NCI-H187 treated with DMSO at 0.1 percent for 48 hours (cell line): ENCODE results near the gene MCF2L2.
"Not testable (repeated sequence)": the region's sequence is repeated elsewhere in the genome, so short reads cannot be mapped to it uniquely, and the experiment has no call there.

Experiments
- DNase-seq: peaks from one replicate; lab custom pipeline; 2025; lab: John Stamatoyannopoulos, UW

Gene MCF2L2, protein sequence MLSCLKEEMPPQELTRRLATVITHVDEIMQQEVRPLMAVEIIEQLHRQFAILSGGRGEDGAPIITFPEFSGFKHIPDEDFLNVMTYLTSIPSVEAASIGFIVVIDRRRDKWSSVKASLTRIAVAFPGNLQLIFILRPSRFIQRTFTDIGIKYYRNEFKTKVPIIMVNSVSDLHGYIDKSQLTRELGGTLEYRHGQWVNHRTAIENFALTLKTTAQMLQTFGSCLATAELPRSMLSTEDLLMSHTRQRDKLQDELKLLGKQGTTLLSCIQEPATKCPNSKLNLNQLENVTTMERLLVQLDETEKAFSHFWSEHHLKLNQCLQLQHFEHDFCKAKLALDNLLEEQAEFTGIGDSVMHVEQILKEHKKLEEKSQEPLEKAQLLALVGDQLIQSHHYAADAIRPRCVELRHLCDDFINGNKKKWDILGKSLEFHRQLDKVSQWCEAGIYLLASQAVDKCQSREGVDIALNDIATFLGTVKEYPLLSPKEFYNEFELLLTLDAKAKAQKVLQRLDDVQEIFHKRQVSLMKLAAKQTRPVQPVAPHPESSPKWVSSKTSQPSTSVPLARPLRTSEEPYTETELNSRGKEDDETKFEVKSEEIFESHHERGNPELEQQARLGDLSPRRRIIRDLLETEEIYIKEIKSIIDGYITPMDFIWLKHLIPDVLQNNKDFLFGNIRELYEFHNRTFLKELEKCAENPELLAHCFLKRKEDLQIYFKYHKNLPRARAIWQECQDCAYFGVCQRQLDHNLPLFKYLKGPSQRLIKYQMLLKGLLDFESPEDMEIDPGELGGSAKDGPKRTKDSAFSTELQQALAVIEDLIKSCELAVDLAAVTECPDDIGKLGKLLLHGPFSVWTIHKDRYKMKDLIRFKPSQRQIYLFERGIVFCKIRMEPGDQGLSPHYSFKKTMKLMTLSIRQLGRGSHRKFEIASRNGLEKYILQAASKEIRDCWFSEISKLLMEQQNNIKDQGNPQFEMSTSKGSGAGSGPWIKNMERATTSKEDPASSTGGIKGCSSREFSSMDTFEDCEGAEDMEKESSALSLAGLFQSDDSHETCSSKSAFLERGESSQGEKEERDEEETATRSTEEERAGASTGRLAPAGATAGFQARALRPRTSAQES

DNA sequence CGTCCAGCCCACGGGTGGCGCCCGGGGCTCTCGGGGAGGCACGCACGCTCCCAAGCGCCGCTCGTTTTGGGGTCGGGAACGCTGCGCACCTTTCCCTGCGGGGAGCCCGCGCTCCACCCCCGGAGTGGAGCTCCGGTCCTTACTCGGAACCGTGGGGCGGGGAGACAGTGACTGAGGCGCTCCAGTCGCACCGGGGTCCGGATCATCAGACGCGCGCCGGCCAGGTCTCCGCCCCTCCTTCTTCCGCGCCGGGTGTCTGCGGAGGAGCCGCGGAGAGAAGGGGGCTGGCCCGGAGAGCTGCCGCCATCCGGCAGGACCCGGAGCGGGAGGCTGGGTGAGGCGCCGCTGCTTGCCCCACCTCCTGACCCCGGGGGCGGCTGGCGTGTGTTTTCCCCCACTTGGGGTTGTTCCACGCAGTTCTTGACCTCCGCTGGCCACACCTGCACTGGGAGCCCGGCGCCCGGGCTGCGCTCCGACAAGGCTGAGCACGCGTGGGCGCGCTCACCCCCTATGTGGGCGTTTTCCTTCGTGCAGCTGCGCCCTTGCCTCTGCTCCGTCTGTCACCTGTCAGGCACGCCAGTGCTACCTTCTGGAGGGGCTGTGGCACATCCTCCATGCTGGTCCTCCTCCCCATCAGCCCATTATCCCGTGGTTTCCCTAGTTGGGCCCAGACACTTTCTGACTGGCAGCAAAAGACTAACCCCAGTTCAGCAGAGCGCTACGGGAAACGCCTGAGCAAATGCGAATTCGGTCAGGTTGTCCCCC, at the start of gene MCF2L2:
Gene MCF2L2 (minus strand): TSS at position 173 of the 765 bp plus-strand sequence. CDS start 642 bp downstream, outside the sequence.
- no peak for DNase-seq

DNA sequence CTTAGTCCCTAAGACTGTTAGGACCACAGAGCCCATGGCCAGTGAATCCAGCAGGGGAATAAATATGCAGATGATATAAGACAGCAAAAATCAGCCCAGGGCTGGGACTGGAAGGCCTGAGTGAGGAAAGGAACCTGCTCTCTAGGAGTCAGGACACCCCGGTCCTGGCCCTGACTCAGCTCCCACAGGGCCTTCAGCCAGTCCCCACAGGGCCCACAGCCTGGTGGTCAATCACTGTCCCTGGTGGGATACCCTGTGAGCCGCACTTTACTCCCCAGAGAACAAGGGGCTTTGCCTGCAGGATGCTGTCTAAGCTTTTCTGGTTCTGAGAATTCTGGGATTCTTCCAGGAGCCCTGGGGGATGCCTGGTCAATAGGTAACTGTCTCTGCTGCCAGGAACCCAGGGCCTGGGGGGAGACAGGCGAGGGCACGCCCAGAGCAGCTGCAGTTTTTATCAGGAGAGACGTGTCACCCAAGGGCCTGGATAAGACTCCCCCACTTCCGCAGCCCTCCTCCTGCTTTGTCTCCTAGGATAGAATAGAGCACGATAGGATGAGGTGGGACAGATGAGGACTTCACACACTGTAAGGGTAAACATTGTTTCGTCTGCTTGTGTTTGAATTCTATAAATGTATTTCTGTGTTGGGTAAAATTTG, 49.5 kb upstream of the MCF2L2 start:
- DNase-seq: no peak

DNA sequence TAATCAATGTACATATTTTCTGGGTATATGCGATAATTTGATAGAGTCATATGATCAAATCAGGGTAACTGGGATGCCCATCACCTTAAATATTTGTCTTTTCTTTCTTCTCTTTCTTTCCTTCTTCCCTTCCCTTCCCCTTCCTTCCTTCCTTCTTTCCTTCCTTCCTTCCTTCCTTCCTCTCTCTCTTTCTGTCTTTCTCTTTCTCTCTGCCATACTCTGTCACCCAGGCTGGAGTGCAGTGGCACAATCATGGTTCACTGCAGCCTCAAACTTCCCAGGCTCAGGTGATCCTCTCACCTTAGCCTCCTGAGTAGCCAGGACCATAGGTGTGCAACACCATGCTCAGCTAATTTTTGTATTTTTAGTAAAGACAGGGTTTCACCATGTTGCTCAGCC, 47.3 kb upstream of the MCF2L2 start:
- DNase-seq: not testable (repeated sequence)

DNA sequence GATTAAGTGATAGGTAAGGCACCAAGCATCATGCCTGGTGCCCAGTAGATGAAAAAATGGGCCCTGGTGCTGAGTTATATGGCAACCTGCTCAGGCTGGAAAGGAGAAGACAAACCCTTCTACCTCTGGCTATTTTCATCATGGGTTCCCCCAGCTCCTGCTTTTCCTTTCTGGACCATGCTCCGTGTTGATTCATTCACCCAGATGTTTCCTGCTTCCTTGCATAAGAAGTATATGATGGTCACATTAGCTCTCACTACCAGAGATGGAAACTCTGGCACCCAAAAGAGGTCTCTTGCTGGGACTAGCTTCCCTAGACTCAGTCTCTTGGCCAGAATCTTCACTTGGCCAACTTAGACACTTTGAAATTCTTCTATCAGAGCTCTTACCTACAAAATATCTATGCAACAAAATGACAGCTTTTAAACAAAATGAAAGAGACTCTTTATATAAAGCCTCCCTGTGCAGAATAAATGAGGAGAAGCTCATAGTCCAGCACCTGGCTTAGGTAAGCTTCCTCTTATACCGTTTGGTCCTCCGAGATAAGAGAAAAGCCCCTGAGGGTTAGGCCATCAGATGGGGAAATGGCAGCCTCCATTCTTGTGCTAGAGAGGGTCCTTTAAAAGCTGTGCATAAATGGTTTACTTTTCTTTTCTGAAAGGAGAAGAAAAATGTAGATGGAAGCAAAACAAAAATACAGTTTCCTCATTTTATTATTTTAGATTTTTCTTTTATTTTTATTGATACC, 46.8 kb upstream of the MCF2L2 start:
- no peak for DNase-seq

DNA sequence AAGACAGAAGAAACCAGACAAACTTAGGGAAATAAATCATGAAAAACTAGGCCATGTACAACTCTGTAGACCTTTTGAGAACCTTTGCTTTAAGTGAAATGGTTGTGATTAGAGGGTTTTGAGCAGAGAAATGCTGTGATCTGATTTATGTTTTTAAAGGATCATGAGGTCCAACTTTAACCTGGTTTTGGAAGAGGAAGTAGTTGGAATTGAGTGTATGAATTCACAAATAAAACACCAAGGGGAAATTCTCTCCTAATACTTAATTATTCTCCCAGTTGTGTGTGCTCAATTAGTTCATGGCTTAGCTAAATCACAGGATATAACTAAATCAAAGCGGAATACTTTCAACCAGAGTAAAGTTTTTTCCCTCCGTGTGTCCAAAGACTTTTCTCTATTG, 45.5 kb upstream of the MCF2L2 start:
- DNase-seq: no peak

DNA sequence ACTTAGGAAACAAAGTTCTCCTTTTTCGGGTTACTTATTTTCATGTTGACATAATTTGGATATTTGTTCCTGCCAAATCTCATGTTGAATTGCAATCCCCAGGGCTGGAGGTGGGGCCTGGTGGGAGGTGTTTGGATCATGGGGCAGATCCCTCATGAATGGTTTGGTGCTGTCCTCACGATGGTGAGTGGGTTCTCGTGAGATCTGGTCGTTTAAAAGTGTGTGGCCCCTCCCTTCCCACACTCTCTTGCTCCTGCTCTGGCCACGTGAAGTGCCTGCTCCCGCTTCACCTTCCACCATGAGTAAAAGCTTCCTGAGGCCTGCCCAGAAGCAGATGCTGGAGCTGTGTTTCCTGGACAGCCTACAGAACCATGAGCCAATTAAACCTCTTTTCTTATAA, 43.7 kb upstream of the MCF2L2 start:
- no peak for DNase-seq

DNA sequence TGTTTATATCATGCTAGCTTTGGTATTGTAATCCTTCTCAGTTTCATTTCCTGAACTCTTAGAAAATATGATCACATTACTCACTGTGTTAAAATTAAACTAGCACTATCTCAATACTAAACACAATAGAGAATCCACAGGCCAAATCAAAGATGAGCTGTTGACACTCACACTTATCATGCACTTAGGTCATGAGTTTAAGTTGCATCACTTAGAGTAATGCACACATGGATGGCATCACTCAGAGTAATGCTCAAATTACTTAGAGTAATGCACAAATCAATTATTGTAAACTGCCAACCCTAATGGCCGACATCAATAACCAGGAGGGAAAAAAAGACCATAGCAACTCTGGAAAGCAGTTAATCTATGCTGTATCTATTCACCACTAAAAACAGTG, 40.0 kb upstream of the MCF2L2 start:
- DNase-seq: no peak

DNA sequence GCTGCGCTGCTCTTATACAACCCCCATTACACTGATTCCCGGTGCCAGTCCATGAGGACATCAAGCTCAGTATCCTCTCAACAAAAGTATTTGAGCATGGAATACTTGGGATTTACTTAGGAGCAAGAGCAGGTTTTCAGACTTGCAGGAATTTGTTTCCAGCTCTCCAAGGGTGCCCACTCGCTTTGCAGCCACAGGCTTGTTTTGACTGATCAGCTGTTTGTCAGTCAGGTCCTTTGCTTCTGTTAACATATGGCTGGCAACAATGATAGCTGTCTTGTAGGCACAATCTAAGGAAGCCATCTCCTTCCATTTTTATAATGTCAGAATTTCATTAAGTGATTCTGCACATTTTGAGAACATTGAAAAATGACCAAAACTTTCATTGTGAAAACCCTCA, 38.2 kb upstream of the MCF2L2 start:
- no peak for DNase-seq

DNA sequence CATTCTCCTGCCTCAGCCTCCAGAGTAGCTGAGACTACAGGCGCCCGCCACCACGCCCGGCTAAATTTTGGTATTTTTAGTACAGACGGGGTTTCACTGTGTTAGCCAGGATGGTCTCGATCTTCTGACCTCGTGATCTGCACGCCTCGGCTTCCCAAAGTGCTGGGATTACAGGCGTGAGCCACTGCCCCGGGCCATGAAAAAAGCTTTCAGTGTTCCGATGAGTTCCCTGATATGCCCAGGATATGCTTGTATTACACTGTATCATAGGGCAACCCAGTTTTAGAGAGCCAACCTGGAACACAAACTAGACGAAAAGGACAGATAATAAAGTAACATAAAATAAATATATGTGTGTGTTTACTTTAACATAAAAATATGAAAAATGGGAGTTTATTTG, 37.3 kb upstream of the MCF2L2 start:
- not testable (repeated sequence) for DNase-seq

DNA sequence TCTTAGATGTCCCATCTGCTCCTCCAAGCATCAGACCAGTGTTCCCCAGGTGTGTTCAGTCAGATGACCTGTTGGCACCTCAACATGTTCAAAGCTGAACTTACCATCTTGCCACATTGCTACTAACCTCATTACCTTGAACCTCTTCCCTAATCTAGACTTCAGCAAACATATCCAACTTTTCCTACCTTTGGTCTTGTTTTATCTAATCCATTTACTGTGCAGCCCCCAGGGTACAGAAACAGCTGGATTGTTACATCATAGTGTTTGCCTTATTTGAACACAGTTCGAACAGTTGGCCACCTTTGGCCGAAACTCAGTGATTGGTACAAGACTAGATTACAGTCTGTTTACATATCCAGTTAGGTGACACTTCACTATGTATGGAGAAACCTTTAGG, 36.1 kb upstream of the MCF2L2 start:
- DNase-seq: no peak

DNA sequence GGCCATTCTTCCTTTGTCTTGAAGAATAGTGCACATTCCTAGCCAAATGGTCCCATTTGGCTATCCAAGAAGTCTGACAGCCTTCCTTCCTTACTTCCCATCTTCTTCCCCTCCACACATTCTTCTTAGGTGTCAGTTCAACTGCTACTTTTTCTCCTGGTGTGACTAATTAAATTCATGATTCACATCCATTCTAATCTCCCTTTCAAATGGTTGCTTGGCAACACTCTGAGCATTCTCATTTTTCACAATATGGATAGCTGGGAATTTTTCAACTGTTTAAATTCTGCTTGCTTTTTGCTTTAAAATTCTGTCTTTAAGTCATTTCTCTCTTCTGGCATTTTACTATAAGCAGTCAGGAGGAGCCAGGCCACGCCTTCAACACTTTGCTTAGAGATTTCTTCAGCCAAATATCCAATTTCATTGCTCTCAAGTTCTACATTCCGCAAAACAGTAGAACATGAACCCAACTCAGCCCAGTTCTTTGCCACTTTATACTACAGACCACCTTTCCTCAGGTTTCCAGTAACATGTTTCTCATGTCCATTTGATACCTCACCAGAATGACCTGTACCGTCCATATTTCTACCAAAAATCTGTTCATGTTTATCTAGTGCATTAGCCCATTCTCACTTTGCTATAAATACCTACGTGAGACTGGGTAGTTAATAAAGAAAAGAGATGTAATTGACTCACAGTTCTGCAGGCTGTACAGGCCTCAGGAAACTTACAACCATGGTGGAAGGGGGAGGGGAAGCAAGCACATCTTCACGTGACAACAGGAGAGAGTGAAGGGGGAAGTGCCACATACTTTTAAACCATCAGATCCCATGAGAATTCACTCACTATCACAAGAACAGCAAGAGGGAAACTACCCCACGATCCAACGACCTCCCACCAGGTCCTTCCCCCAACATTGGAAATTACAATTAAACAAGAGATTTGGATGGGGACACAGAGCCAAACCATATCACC, 31.9 kb upstream of the MCF2L2 start:
- DNase-seq: no peak

DNA sequence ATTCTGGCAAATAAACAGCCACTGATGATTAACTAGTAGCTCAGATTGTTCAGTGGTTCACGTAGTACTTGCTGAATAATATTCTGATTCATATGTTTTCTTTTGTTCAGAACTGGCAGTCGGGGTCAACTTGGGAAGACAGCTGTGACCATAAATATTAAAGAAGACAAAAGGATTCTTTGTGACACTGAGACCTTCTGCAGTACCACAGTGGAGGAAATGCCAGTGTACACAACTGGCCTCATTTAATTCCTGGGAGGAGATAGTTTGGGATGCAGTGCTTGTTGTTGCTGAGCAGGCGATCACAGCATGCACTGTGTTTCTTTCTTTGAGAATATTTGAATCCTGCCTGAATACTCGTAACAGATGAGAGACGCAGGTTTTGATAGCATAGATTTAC, 26.7 kb upstream of the MCF2L2 start:
- DNase-seq: no peak

DNA sequence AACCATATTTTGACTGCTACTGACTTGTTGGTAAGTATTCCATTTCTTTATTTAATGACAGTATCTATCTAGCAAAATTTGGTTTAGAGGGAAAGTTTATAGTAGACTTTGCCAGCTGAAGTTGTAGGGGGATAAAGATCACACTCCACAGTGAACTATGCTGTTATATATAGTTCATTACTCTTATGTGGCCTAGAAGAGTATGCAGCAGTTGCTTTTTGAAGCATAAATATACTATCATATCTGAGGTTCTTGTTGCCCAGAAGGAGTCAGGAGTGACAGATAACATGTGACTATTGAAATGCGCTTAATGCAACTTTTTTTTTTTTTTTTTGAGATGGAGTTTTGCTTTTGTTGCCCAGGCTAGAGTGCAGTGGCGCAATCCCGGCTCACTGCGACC, 25.6 kb upstream of the MCF2L2 start:
- no peak for DNase-seq

DNA sequence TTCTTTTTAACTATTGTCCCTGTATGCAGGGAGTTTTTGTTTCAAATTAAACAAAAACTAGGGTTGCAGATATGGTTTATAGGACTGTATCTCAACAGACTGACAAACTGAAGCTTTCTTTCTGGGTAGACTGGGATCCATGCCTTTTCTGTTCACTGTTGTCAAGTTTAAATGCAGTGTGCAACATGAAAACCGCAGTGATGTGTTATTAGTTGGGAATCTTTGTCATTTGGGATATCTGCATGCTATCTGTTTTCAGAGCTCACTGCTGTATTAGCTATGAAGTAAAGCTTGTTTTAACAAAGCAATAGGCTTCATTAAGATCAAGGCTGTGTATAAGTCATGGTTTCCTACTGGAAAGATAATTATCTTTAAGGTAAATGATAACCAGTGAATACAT, 21.4 kb upstream of the MCF2L2 start:
- no peak for DNase-seq

DNA sequence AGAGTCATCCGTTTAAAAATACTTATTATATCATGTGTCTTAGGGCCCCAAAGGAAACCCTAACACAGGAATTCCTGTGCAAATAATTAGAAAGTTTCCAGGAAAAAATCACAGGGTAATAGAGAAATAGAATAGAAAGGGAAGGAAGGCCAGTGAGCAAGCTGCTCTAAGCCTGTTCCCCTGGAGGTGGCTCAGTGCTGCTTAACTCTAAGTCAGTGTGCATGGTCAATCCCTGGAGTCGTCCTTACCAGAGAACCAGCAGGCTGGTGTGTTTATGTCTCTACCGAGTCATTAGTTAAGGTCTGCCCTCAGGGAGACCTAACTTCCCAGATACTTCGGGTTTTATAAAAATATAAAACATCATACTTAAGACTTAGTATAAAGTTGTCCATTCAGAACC, 21.0 kb upstream of the MCF2L2 start:
- no peak for DNase-seq

DNA sequence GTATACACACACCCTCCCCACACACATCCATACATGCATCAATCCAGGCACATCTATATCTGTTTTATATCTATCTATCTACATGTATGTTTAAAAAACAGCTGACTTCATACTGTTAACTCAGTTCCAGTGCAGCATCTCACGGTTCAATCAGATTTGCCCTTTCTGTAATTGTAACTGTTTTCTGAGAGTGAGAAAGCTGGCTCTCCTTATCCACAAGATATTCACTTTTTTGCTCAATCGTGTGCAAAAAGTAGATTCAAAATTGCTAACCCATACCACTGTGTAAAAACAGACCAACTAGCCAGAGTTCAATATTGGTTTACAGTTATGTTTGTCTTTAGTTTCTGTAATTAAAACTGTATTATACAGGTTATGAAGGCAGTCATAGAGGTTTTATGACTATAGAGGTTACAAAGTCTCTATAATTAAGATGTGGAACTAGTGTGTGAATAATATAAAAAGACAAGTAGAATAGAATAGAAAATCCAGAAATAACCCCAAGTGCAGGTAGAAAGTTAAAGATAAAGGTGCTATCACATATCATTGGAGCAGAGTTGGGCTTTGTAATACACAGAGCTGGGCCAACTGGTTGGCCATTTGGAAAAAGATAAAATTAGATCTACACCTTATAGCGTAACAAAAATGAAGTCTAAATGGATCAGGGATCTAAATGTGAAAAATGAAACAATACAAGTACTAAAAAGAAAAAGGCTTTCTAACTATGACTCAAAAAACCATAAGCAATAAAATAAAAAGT, 20.1 kb upstream of the MCF2L2 start:
- no peak for DNase-seq

DNA sequence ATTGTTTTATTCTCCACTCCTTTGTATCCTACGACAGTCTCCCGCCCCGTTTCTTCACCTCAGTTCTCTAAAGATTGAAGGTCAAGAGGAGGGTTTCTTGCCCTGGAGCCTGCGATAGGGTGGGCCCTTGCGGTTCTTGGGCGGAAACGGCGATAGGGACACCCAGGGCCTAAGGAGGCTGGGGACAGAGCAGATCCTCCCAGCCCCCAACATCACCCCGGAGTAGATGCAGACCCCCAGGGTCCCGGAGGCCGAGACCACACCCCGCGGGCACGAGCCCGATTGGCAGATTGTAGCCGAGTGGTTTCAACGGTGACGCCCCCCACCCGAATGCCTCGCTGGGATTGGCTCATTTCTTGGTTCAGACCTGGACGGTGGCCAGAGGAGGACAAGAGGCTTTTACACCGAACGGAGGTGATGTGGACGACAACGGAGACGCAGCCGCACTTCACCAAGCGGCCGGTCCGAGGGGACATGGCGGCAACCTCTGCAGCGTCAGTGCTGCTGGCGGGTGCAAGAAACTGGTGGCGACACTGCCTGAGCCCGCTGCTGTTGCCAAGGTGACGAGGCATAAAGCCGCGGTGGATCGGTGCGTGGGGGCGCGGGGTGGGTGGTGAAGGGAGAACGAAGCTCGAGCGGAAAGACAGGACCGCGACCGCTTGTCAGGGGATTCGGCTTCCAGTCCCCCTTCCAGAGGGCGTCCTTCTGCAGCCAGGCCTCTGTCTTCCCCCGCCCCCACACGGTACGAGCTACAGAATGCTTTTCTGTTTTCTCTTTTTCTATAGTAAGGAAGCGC, 19.0 kb upstream of the MCF2L2 start:
- peak; percentile 84 for DNase-seq

DNA sequence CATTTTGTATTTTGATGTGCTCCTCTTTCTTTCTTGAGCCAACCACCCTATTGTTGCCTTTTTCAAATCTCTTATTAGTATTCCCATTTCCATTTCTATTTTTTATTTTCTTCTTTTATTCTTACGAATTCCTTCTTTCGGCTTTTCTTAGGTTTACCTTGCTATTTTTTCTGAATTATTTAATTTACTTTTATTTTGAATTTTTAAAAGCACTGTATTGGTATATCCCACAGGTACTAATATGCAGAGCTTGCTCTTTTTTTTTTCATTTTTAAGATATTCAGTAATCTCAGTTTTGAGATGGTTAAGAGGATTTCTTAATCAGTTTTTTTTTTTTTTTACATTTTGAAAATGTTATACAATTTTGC, 18.4 kb upstream of the MCF2L2 start:
- no peak for DNase-seq
